K562 (cell line): ENCODE results near the gene SND1. TPM values are rescaled to one million over a fixed set of nuclear protein-coding genes. Genes with fewer than 3 reads are reported as not detected.
A peak's percentile ranks its signal among the peaks of the same experiment; 100 is the strongest.

Source experiments
- ATAC-seq: fragments of 200-7000 bp; cut with Tn5 transposase; 3 replicates; pipeline ENCODE4 v1.9.1; 2020; ENCODE audit warnings: moderate library complexity
- BruUV-seq: library from RNA; stranded (reverse); fragments of 400-500 nt; replicated peaks from 2 replicates; lab custom pipeline; 2021; lab: Mats Ljungman, UMichigan
- CTCF ChIA-PET: fragments of 300-600 bp; formaldehyde crosslinking; extraction: SDS; loops from one replicate; lab custom pipeline; 2021; ENCODE audit warnings: low intra/inter-chr PET ratio; lab: Yijun Ruan, JAX
- POLR2A ChIA-PET: fragments of 300-600, 350-650 bp; sonication (Branson Sonifier 250); formaldehyde crosslinking; extraction: SDS; loops from one replicate; lab custom pipeline; 2021; ENCODE audit warnings: antibody characterized with exemption, inconsistent platforms; lab: Yijun Ruan, JAX
- DNase-seq, 4 experiments: peaks; one replicate each; pipeline versions ENCODE4 v3.0.0 to v3.0.0-alpha.2; 2011 to 2018; ENCODE audit warnings: low spot score in 3 of 4, mixed read lengths in 3 of 4; ENCODE audit errors: extremely low read depth in 1 of 4
- FAIRE-seq: peaks from 2 replicates; lab custom pipeline; 2011; peaks lifted over from hg19 to GRCh38; lab: Jason Lieb, UNC
- H2AFZ ChIP-seq: 2 replicates; pipeline ENCODE4 v1.6.0; 2011; ENCODE audit warnings: low read depth, low read length, control low read depth, inconsistent platforms
- H3K27ac ChIP-seq: fragments of 200-600 bp; 3 replicates; pipeline ENCODE4 v1.8.0; 2011; ENCODE audit warnings: low read depth, mild to moderate bottlenecking, control low read depth, inconsistent platforms, low read length, moderate library complexity, mixed read lengths; ENCODE audit errors: extremely low read depth
- H3K27me3 ChIP-seq, 2 experiments: fragments of 300-600 bp in 1 of 2; 2 replicates in 1 of 2; 3 replicates in 1 of 2; pipeline versions ENCODE4 v1.6.0 to v1.8.0; 2011; ENCODE audit warnings: inconsistent platforms in 2 of 2, low read length in 2 of 2, mild to moderate bottlenecking in 1 of 2, mixed read lengths in 1 of 2, moderate library complexity in 1 of 2; ENCODE audit not compliant: control insufficient read depth in 2 of 2, insufficient read depth in 2 of 2
- H3K36me3 ChIP-seq: fragments of 300-600 bp; 3 replicates; pipeline ENCODE4 v1.8.0; 2011; ENCODE audit warnings: mild to moderate bottlenecking, low read length, inconsistent platforms; ENCODE audit not compliant: control insufficient read depth, insufficient read depth
- H3K4me1 ChIP-seq, 2 experiments: fragments of 200-600 bp in 1 of 2; replicated peaks in 1 of 2; 2 replicates in 1 of 2; 3 replicates in 1 of 2; pipeline versions ENCODE4 v1.5.1 to v1.8.0; 2011; ENCODE audit warnings: inconsistent platforms in 2 of 2, low read length in 2 of 2, mild to moderate bottlenecking in 1 of 2, mixed read lengths in 1 of 2, moderate library complexity in 1 of 2; ENCODE audit not compliant: control insufficient read depth in 2 of 2, insufficient read depth in 2 of 2
- H3K4me2 ChIP-seq: 2 replicates; pipeline ENCODE4 v1.6.1; 2011; ENCODE audit warnings: low read length, control low read depth, inconsistent platforms, mixed read lengths; ENCODE audit not compliant: insufficient read depth
- H3K4me3 ChIP-seq: fragments of 200-600 bp; sonication (generic), shearing (Covaris generic); 2 replicates; pipeline ENCODE4 v1.5.1; 2016; ENCODE audit warnings: control low read depth, inconsistent platforms
- H3K79me2 ChIP-seq: fragments of 200-600 bp; 3 replicates; pipeline ENCODE4 v1.8.0; 2011; ENCODE audit warnings: low read length, inconsistent platforms; ENCODE audit not compliant: control insufficient read depth, insufficient read depth
- H3K9ac ChIP-seq, 2 experiments: 2 replicates each; pipeline versions ENCODE4 v1.6.0 to v1.6.1; 2011; ENCODE audit warnings: low read depth in 2 of 2, low read length in 2 of 2, control low read depth in 1 of 2, inconsistent platforms in 1 of 2, mild to moderate bottlenecking in 1 of 2, mixed read lengths in 1 of 2; ENCODE audit not compliant: insufficient read depth in 1 of 2
- H3K9me1 ChIP-seq: one replicate; pipeline ENCODE4 v1.6.0; 2011; ENCODE audit warnings: inconsistent platforms, mild to moderate bottlenecking, low read length, moderate library complexity; ENCODE audit not compliant: control insufficient read depth, insufficient read depth
- H3K9me3 ChIP-seq: replicated peaks from 2 replicates; pipeline ENCODE4 v1.5.1; 2011; ENCODE audit warnings: low read depth, low read length, inconsistent platforms; ENCODE audit not compliant: control insufficient read depth, insufficient read depth
- H4K20me1 ChIP-seq: replicated peaks from 2 replicates; pipeline ENCODE4 v1.6.1; 2011; ENCODE audit warnings: low read length, inconsistent platforms, mixed read lengths; ENCODE audit not compliant: control insufficient read depth, insufficient read depth
- BHLHE40 ChIP-seq: IDR thresholded peaks from 2 replicates; pipeline ENCODE4 v1.6.1; 2011; ENCODE audit warnings: low read length, improper control_type of control experiment
- CBX5 ChIP-seq: IDR thresholded peaks from 2 replicates; pipeline ENCODE4 v1.6.1; 2014; ENCODE audit warnings: low read depth, borderline replicate concordance
- KHSRP ChIP-seq: fragments of 450-650 bp; IDR thresholded peaks from 2 replicates; pipeline ENCODE4 v1.6.1; 2017
- PTTG1 ChIP-seq: fragments of 450-650 bp; IDR thresholded peaks from 2 replicates; pipeline ENCODE4 v1.6.1; 2016; ENCODE audit warnings: low read depth, mild to moderate bottlenecking, missing genetic modification characterization, missing compliant biosample characterization
- RNF2 ChIP-seq: sonication (generic); IDR thresholded peaks from 2 replicates; pipeline ENCODE4 v1.6.1; 2016
- UBTF ChIP-seq, 2 experiments: IDR thresholded peaks; 2 replicates each; pipeline ENCODE4 v1.6.1; 2012; ENCODE audit warnings: improper control_type of control experiment in 2 of 2, low read depth in 2 of 2, low read length in 2 of 2, borderline replicate concordance in 1 of 2
- ZNF274 ChIP-seq: IDR thresholded peaks from 2 replicates; pipeline ENCODE4 v1.6.1; 2011; ENCODE audit warnings: low read depth, mild to moderate bottlenecking, low read length, moderate library complexity, borderline replicate concordance
- WGBS: fragments of 100-300 bp; shearing (Covaris generic); methylation state at CpG from one replicate; pipeline ENCODE4 v1.1.6; 2016; ENCODE audit warnings: low coverage, mixed read lengths; ENCODE audit not compliant: insufficient coverage; ENCODE audit errors: missing lambda C conversion rate; 5-methylcytosine and 5-hydroxymethylcytosine counted together
- in situ Hi-C: fragments of 300-500 bp; cut with MboI; formaldehyde crosslinking; loops from 4 replicates; pipeline ENCODE4 v1.15.0; 2018; ENCODE audit warnings: inconsistent platforms, mixed read lengths
- intact Hi-C: fragments of 100-400 bp; cut with micrococcal nuclease; formaldehyde crosslinking; loops from 2 replicates; pipeline ENCODE4 v1.14.2; 2022
- polyA plus RNA-seq, 8 experiments: library from polyadenylated mRNA; depleted of rRNA in 4 of 8; stranded (reverse) in 5 of 8; unstranded in 3 of 8; fragments of >200 nt; fragmentation: Nextera tagmentation in 2 of 8; fragmentation: Illumina TruSeq in 1 of 8; extraction: Ambion mirVana in 2 of 8; extraction: Trizol in 1 of 8; gene quantifications; 2 replicates each; pipeline versions ENCODE4 v1.2.1 to v1.2.3, GENCODE V29; 2011 to 2014; ENCODE audit warnings: inconsistent platforms in 1 of 8, missing spikeins in 1 of 8
- total RNA-seq, 7 experiments: library from RNA; depleted of rRNA in 6 of 7; stranded (reverse); fragments of >200 nt in 6 of 7; fragmentation: Illumina TruSeq in 2 of 7; extraction: Trizol in 2 of 7; gene quantifications; 2 replicates each; pipeline versions ENCODE4 v1.2.1 to v1.2.3, GENCODE V29; 2011 to 2021; ENCODE audit warnings: low replicate concordance in 1 of 7
- TF ChIP-seq, protein P1 (sequence below): sonication (generic); formaldehyde crosslinking; IDR thresholded peaks from 2 replicates; pipeline ENCODE4 v1.5.0; 2020; ENCODE audit warnings: missing genetic modification reagents
- TF ChIP-seq, protein P2 (sequence below): fragments of 450-650 bp; formaldehyde crosslinking; IDR thresholded peaks from 2 replicates; pipeline ENCODE4 v1.4.0; 2020; ENCODE audit warnings: mild to moderate bottlenecking, mixed read lengths

Gene SND1
- total and polyA plus RNA-seq, 9 of the 15 experiments (the other 6 are each of a cell fraction or from before 2014, with no cell fraction given) = 46.5 to 307 (median 191) TPM

DNA sequence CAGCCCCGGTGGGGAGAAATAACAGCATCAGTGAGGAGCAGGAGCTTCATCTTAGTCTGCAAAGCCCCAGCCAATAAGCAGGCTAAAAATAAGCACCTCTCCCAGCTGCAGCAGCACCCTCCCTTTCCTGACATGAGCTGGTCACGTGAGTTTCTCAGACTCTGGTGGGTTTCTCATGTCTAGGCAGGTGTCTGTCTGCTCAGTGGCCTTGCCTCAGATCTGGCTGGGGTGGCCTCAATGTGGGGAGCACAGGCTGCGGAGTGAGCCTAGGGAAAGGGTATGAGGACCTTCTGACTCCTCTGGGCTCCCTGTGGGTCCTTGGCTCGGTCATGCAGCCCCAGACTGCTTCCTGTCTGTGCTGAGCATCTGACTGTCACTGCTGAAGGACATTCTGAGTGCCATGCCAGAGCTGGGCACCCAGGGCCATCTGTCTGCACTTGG is 460.8 kb downstream of the SND1 start:
- ATAC-seq (peak; percentile 9; the same call in 1 of the 3 replicates), DNase-seq (no peak), FAIRE-seq (no peak)
- no peak overlapping the region for H3K27ac ChIP-seq
- in situ Hi-C loops (no loop called here), intact Hi-C loops (no loop called here)
- H2AFZ ChIP-seq = no peak overlapping the region
- H3K4me2 ChIP-seq = no peak overlapping the region
- peaks cover 63 to 88% of the 10 kb centered on the region in 2 experiments; a peak in 4 of 5 replicates for H3K27me3 ChIP-seq
- 0% methylated on average over 4 of the region's 4 CpGs for WGBS
- H3K79me2 ChIP-seq = no peaks in the 10 kb centered on the region
- H3K9me1 ChIP-seq = no peaks in the 10 kb centered on the region
- H3K4me3 ChIP-seq = no peak overlapping the region
- BruUV-seq = no TSS peak
- POLR2A ChIA-PET = interaction anchor here (0.6 kb wide), 1 partner anchor 597 kb away, joined by 3 read pairs; no protein-coding TSS in a partner anchor
- CTCF ChIA-PET = no interaction called here
- peaks cover 14% of the 10 kb centered on the region; the same call in 1 of the 2 replicates for H4K20me1 ChIP-seq
- H3K4me1 ChIP-seq = peaks cover 0 to 12% of the 10 kb centered on the region in 2 experiments; a peak in 1 of 5 replicates
- H3K9me3 ChIP-seq = no peaks in the 10 kb centered on the region
- TF ChIP-seq KHSRP (no peak), ZNF274 (no peak), RNF2 (no peak), BHLHE40 (0 out of 2 replicates have a peak, but pooled peaks have one; percentile 10), UBTF (IDR thresholded peaks at IDR 0.05; ENCODE audit: borderline replicate concordance in 1 of 2, low read depth in 2 of 2, low read length in 2 of 2) (no peak), PTTG1 (no peak), CBX5 (no peak)
- TF ChIP-seq, protein P1, sequence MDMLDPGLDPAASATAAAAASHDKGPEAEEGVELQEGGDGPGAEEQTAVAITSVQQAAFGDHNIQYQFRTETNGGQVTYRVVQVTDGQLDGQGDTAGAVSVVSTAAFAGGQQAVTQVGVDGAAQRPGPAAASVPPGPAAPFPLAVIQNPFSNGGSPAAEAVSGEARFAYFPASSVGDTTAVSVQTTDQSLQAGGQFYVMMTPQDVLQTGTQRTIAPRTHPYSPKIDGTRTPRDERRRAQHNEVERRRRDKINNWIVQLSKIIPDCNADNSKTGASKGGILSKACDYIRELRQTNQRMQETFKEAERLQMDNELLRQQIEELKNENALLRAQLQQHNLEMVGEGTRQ (CRISPR knock-in tag) = peak; percentile 23; the same call in 1 of the 2 replicates
- TF ChIP-seq, protein P2, sequence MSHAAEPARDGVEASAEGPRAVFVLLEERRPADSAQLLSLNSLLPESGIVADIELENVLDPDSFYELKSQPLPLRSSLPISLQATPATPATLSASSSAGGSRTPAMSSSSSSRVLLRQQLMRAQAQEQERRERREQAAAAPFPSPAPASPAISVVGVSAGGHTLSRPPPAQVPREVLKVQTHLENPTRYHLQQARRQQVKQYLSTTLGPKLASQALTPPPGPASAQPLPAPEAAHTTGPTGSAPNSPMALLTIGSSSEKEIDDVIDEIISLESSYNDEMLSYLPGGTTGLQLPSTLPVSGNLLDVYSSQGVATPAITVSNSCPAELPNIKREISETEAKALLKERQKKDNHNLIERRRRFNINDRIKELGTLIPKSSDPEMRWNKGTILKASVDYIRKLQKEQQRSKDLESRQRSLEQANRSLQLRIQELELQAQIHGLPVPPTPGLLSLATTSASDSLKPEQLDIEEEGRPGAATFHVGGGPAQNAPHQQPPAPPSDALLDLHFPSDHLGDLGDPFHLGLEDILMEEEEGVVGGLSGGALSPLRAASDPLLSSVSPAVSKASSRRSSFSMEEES (CRISPR knock-in tag) = peak; percentile 76
- TF ChIP-seq, all 486 proteins: peak for 3
- Histone ChIP-seq H3K9ac (0 out of 4 replicates have a peak overlapping the region, but pooled peaks of 1 of the 2 experiments have one; percentile 29), H3K36me3 (no peaks in the 10 kb centered on the region)
